GM06990 (cell line): Measurements from ENCODE around the gene ST6GAL1.
"Not testable (repeated sequence)": the region's sequence is repeated elsewhere in the genome, so short reads cannot be mapped to it uniquely, and the experiment has no call there.

ENCODE experiments used
- DNase-seq: peaks from one replicate; pipeline ENCODE4 v3.0.0-alpha.2; 2011; ENCODE audit not compliant: insufficient read length; ENCODE audit errors: extremely low read depth
- H3K27me3 ChIP-seq: replicated peaks from 2 replicates; pipeline ENCODE4 v1.6.0; 2011; ENCODE audit warnings: low read length; ENCODE audit not compliant: control insufficient read depth, insufficient read depth
- H3K36me3 ChIP-seq: 2 replicates; pipeline ENCODE4 v1.5.1; 2011; ENCODE audit warnings: low read length; ENCODE audit not compliant: control insufficient read depth, insufficient read depth
- H3K4me3 ChIP-seq: replicated peaks from 2 replicates; pipeline ENCODE4 v1.5.1; 2011; ENCODE audit warnings: low read depth, mild to moderate bottlenecking, control low read depth, low read length
- CTCF ChIP-seq: IDR thresholded peaks from 2 replicates; pipeline ENCODE4 v1.5.1; 2011; ENCODE audit warnings: low read length, control low read depth, mild to moderate bottlenecking, inconsistent platforms; ENCODE audit not compliant: insufficient read depth, poor library complexity, severe bottlenecking

ST6GAL1 gene

GRCh38 chr3:186930143-186930640 lies at the start of gene ST6GAL1:
ST6GAL1 (plus strand) TSS chr3:186930526; CDS start chr3:187042704, 112,178 bp downstream.
- Histone ChIP-seq H3K4me3 (peak within 1 kb of the TSS; percentile 75), H3K27me3 (no peaks in the 10 kb centered on the region), H3K36me3 (peaks cover 1% of the 10 kb centered on the region)
- peak; percentile 47 for TF ChIP-seq CTCF
- peak; percentile 84 for DNase-seq

- no peak for DNase-seq
- H3K4me3 ChIP-seq, result no peak overlapping the region
These were observed 48.2 kb upstream of the ST6GAL1 start for GRCh38 chr3:186882150-186882524.

GRCh38 chr3:186882881-186883685 lies 47.2 kb upstream of the ST6GAL1 start:
- Histone ChIP-seq H3K36me3 (no peaks in the 10 kb centered on the region), H3K4me3 (no peak overlapping the region), H3K27me3 (no peaks in the 10 kb centered on the region)
- TF ChIP-seq CTCF, result no peak
- no peak for DNase-seq

More at GRCh38 chr3:186882150-186882524, 48.2 kb upstream of the ST6GAL1 start:
- TF ChIP-seq CTCF, result no peak
- Histone ChIP-seq H3K36me3 (no peaks in the 10 kb centered on the region), H3K27me3 (no peaks in the 10 kb centered on the region)

- no peak overlapping the region for H3K4me3 ChIP-seq
- no peak for TF ChIP-seq CTCF
- H3K36me3 ChIP-seq, result no peaks in the 10 kb centered on the region
- no peak for DNase-seq
- no peaks in the 10 kb centered on the region for H3K27me3 ChIP-seq
These were observed 46.7 kb upstream of the ST6GAL1 start for GRCh38 chr3:186883686-186884058.

- H3K36me3 ChIP-seq, H3K27me3 ChIP-seq, H3K4me3 ChIP-seq, DNase-seq: not testable (repeated sequence)
These were observed 45.5 kb upstream of the ST6GAL1 start for GRCh38 chr3:186884868-186885267.

GRCh38 chr3:186886202-186886981 lies 43.9 kb upstream of the ST6GAL1 start:
- no peak for TF ChIP-seq CTCF
- Histone ChIP-seq H3K4me3 (no peak overlapping the region), H3K27me3 (no peaks in the 10 kb centered on the region), H3K36me3 (no peaks in the 10 kb centered on the region)
- no peak for DNase-seq

GRCh38 chr3:186887507-186887938 lies 42.8 kb upstream of the ST6GAL1 start:
- not testable (repeated sequence) for DNase-seq, H3K27me3 ChIP-seq, H3K4me3 ChIP-seq, H3K36me3 ChIP-seq
